Measurements from ENCODE around the gene JSRP1. TPM values are rescaled to one million over a fixed set of nuclear protein-coding genes. Genes with fewer than 3 reads are reported as not detected.

The JSRP1 gene
- polyA plus RNA-seq, 1 donor from 2014 or later: 1.4 TPM

DNA sequence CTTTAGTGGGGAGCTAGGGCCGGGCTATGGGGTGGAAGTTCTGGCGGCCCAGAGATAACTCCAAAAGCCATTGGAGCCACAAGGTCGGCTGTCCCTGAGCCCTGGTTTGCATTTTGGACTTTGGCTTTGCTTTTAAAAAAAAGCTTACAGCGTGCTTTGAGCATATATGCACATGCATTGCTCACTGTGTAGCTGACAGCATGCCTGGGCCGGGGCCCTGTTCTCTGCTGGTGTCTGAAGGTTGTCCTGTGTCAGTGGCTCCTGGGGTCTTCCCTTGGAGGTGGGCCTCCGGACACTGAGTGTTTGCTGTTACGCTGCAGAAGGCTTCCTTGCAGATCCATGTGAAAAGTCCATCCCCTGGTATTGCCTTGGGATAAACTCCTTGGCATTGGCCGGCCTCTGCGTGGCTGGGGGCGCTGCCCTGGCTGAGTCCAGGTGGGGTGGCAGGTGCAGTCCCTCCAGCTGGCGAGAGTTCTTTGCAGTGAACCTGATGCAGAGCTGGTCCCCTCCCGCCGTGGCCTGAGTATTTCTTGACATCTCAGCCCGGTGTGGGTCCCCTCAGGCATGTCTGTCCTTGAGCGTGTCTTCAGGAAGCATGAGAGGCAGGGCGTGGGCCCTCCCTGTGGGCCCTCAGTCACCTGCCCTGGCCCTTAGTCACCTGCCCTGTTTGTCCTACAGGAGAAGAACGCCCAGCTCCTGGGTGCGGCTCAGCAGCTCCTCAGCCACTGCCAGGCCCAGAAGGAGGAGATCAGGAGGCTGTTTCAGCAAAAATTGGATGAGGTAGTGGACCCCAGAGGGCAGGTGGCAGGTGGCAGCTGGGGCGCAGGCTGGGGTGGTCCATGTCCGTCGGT is 43.1 kb downstream of the JSRP1 start:
- Histone ChIP-seq H3K36me3 (ENCODE audit: insufficient read depth, low read length) (no peaks in the 10 kb centered on the region), H4K20me1 (ENCODE audit: insufficient read depth) (no peaks in the 10 kb centered on the region), H3K27ac (ENCODE audit: low read length) (no peak overlapping the region), H3K9ac (ENCODE audit: low read length) (no peak overlapping the region), H3K4me2 (ENCODE audit: low read length) (no peak overlapping the region), H3K9me3 (ENCODE audit: low read length) (no peaks in the 10 kb centered on the region), H3K9me2 (ENCODE audit: insufficient read depth, low read length) (no peaks in the 10 kb centered on the region), H3F3A (ENCODE audit: insufficient read depth, low read length, poor library complexity, severe bottlenecking) (no peaks in the 10 kb centered on the region), H2AFZ (ENCODE audit: low read depth, low read length) (no peak overlapping the region), H3K4me3 (ENCODE audit: low read length) (no peak overlapping the region), H3K79me2 (replicated peaks; ENCODE audit: insufficient read depth, low read length) (no peaks in the 10 kb centered on the region), H3K27me3 (ENCODE audit: insufficient read depth, low read depth, low read length) (no peaks in the 10 kb centered on the region)
- no peak for TF ChIP-seq MXI1 (conservative IDR thresholded peaks at IDR 0.05; ENCODE audit: poor library complexity, severe bottlenecking)
- TF ChIP-seq POLR2AphosphoS5 (IDR thresholded peaks at IDR 0.05): no peak
- no peak for TF ChIP-seq TAF1 (IDR thresholded peaks at IDR 0.05; ENCODE audit: low read depth)
- no peak for TF ChIP-seq EP300 (conservative IDR thresholded peaks at IDR 0.05; ENCODE audit: poor library complexity, severe bottlenecking)
- TF ChIP-seq, protein P1, sequence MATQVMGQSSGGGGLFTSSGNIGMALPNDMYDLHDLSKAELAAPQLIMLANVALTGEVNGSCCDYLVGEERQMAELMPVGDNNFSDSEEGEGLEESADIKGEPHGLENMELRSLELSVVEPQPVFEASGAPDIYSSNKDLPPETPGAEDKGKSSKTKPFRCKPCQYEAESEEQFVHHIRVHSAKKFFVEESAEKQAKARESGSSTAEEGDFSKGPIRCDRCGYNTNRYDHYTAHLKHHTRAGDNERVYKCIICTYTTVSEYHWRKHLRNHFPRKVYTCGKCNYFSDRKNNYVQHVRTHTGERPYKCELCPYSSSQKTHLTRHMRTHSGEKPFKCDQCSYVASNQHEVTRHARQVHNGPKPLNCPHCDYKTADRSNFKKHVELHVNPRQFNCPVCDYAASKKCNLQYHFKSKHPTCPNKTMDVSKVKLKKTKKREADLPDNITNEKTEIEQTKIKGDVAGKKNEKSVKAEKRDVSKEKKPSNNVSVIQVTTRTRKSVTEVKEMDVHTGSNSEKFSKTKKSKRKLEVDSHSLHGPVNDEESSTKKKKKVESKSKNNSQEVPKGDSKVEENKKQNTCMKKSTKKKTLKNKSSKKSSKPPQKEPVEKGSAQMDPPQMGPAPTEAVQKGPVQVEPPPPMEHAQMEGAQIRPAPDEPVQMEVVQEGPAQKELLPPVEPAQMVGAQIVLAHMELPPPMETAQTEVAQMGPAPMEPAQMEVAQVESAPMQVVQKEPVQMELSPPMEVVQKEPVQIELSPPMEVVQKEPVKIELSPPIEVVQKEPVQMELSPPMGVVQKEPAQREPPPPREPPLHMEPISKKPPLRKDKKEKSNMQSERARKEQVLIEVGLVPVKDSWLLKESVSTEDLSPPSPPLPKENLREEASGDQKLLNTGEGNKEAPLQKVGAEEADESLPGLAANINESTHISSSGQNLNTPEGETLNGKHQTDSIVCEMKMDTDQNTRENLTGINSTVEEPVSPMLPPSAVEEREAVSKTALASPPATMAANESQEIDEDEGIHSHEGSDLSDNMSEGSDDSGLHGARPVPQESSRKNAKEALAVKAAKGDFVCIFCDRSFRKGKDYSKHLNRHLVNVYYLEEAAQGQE (IDR thresholded peaks at IDR 0.05; ENCODE audit: borderline replicate concordance): no peak
- TF ChIP-seq CTCF (IDR thresholded peaks at IDR 0.05; ENCODE audit: poor library complexity, severe bottlenecking): no peak
- TF ChIP-seq EZH2 (IDR thresholded peaks at IDR 0.05; ENCODE audit: borderline replicate concordance, insufficient read depth, low read length, poor library complexity, severe bottlenecking): no peak
- TF ChIP-seq SMC3 (conservative IDR thresholded peaks at IDR 0.05; ENCODE audit: poor library complexity): no peak
- TF ChIP-seq RAD21 (conservative IDR thresholded peaks at IDR 0.05): no peak

GRCh38 chr19:2210987-2211740 is 45.1 kb downstream of the JSRP1 start:
- H3K9me2 ChIP-seq (ENCODE audit: insufficient read depth, low read length): no peaks in the 10 kb centered on the region
- TF ChIP-seq RAD21 (conservative IDR thresholded peaks at IDR 0.05): no peak
- no peak for TF ChIP-seq POLR2AphosphoS5 (IDR thresholded peaks at IDR 0.05)
- no peak for TF ChIP-seq TAF1 (IDR thresholded peaks at IDR 0.05; ENCODE audit: low read depth)
- TF ChIP-seq, protein P1 (IDR thresholded peaks at IDR 0.05; ENCODE audit: borderline replicate concordance): no peak
- no peak for TF ChIP-seq MXI1 (conservative IDR thresholded peaks at IDR 0.05; ENCODE audit: poor library complexity, severe bottlenecking)
- no peak for TF ChIP-seq EP300 (conservative IDR thresholded peaks at IDR 0.05; ENCODE audit: poor library complexity, severe bottlenecking)
- no peak for TF ChIP-seq SMC3 (conservative IDR thresholded peaks at IDR 0.05; ENCODE audit: poor library complexity)
- TF ChIP-seq EZH2 (IDR thresholded peaks at IDR 0.05; ENCODE audit: borderline replicate concordance, insufficient read depth, low read length, poor library complexity, severe bottlenecking): no peak
- no peak for TF ChIP-seq CTCF (IDR thresholded peaks at IDR 0.05; ENCODE audit: poor library complexity, severe bottlenecking)

More at GRCh38 chr19:2210987-2211740, 45.1 kb downstream of the JSRP1 start:
- Histone ChIP-seq H3F3A (ENCODE audit: insufficient read depth, low read length, poor library complexity, severe bottlenecking) (no peaks in the 10 kb centered on the region), H3K36me3 (ENCODE audit: insufficient read depth, low read length) (no peaks in the 10 kb centered on the region), H2AFZ (ENCODE audit: low read depth, low read length) (no peak overlapping the region), H3K4me3 (ENCODE audit: low read length) (no peak overlapping the region), H3K79me2 (replicated peaks; ENCODE audit: insufficient read depth, low read length) (no peaks in the 10 kb centered on the region), H3K27me3 (ENCODE audit: insufficient read depth, low read depth, low read length) (no peaks in the 10 kb centered on the region), H3K9me3 (ENCODE audit: low read length) (no peaks in the 10 kb centered on the region), H3K27ac (ENCODE audit: low read length) (no peak overlapping the region), H3K9ac (ENCODE audit: low read length) (no peak overlapping the region), H4K20me1 (ENCODE audit: insufficient read depth) (no peaks in the 10 kb centered on the region), H3K4me2 (ENCODE audit: low read length) (no peak overlapping the region)

All from neural cell (in vitro differentiated cells).